Glomerular visceral epithelial cell (primary cell): Measurements from ENCODE around the gene PBOV1.

ENCODE experiments used
- DNase-seq: peaks from one replicate; pipeline ENCODE4 v3.0.0-alpha.2; 2016; ENCODE audit errors: extremely low spot score

The PBOV1 gene

DNA sequence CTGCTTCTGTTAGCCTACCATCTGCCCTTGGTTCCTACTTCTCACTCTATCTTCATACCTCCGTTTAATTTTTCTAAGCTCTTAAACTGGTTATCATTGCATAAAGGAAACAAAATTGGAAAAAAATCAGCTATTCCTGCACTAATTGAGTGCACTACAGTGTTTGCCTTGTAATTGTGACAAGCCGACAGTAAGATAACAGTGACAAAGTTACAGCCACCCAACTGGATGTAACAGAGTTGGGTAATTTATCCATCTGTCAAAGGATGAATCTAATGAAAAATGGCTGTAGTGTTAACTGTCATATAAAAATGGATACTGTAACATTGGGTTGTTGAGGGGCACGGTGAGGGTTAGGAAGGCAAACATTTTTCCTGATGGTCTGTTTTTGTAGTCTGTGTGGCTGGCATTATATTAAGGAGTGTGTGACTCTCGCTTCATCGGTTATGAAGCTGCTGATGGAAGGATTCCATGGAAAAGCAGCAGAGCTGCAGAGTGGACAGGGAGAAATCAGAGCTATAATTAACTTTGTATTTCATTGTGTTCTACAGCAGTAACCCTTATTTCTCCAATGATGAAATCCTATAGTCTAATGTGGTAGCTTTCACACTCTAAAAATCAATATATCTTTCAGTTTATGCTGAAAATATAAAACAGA is 12.7 kb downstream of the PBOV1 start:
- no peak for DNase-seq

DNA sequence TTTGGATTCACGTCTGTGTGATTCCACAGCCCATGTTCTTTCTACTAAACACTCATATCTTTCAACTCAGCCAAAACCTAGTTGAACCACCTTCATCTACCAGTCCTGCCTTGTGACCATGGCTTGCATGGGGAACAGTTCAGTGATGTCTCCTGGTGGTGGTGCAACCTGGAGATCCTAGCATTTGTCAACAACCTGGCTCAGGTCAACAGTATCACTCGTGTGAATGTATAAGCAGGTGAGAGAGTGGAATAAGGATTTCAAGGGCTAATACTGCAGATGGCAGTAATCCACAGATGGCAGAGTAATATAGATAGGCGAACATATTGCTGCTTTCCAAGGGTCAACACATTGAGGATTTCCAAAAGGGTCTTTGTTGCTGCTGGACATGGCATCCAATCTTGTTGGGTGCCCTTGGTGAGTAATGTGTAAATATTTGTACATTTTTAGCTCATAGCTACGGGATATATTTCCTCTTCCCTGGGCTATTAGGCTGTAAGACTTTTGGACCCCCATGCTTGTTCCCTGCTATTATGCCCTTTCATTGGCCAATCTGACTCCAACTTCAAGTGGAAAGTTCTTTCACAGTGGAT is 13.4 kb downstream of the PBOV1 start:
- no peak for DNase-seq

DNA sequence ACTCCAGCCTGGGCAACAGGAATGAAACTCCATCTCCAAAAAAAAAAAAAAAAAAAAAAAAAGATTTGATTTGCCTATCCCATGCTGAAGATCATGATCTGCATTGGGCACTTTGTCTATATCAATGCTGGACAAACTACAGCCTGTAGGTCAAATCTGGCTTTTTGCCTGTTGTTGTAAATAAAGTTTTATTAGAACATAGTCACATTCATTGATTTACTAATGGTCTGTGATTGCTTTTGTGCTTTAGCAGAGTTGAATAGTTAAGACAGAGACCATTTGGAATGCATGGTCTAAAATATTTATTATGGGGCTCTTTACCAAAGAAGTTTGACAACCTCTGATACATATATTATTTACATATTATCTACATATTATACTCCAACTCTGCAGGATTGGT is 14.0 kb downstream of the PBOV1 start:
- DNase-seq = no peak

DNA sequence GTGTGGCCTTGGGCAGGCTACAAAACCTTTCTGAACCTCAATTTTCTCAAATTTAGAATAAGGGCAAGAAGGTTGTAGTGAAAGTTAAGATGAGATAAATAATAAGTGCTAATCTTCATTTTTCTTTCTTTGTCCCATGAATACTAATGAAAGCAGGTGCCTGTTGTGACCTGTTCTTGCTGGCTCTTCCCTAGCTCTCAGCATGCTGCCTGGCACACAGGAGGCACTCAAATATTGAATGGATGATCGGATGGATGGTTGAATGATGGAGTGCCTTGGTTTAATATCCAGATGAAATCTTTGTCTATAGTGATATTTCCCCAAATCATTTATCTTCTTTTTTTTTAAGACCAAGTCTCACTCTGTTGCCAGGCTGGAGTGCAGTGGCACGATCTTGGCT is 15.0 kb downstream of the PBOV1 start:
- no peak for DNase-seq

DNA sequence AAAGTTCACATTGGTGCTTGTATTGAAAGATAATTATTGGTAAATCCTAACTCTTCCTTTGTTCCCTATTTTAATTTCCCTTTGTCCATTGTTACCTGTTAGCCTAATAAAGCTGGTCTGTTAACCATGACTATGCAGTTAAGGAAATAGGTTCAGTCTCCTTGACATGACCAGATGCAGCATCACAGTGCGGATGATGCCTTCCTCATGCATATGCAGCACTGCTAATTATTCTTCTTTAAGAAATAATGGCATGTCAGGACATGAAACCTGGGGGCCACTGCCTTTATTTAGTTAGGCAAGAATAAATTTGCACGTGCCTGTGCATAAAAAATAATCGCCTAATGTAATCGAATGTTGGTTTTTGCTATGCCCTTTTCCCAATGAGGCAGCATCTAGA is 16.5 kb downstream of the PBOV1 start:
- no peak for DNase-seq

DNA sequence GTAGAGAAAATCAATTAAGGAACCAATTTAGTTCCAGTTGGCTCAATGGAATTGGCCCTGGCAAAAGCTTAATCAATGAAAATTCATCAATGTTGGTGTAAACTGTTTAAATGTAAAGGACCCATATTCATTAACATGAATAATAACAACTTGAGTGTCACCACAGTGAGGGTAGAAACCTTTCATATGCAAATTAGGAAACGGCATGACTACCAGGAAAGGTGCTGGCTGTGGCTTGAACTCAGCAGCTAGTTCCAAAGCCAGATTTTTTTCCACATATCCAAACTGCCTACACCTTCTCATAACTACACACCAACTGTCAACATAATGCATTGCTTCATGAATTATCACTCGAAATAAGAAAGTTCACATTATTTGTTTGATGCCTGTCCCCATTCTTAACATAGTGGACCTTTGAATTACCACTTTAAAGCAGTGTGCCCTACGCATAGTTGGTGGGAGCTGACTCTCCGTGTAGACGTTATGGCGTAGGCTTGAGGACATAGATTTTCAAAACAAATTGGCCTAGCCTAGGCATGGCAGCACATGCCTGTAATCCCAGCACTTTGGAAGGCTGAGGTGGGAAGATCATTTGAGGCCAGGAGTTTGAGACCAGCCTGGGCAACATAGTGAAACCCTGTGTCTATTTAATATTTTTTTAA is 19.7 kb downstream of the PBOV1 start:
- no peak for DNase-seq

DNA sequence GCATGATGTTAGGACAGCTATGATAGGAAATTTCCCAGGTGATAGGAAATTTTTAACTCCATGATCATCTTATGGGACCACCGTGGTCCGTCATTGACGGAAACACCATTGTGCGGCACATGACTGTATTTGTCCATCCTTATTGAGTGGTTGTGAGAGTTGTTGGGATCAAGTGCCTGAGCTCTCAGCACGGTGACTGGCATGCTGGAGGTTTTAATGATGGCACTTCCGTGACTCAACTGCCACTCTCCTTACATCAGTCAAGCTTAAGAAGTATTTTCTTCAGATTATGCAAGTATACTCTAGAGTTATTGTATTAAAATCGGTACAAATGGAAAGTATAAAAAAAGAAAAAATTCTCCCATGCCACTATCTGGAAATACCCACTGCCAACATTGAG is 20.7 kb downstream of the PBOV1 start:
- no peak for DNase-seq

DNA sequence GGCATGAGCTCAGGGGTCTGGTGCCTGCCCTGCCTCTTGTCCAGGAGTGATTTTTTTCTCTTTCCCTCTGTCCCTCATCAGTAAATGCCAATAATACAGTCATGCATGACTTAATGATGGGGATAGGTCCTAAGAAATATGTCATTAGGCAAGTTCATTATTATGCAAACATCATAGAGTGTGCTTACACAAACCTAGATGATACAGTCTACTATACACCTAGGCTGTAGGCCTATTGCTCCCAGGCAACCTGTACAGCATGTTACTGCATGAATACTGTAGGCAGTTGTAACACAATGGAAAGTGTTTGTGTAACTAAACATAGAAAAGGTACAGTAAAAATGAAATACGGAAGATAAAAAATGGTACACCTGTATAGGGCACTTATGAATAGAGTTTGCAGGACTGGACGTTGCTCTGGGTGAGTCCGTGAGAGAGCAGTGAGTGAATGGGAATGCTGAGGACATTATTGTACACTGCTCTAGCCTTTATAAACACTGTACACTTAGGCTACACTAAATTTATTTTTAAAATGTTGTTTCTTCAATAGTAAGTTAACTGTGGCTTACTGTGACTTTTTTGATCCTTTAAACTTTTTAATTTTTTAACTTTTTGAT is 22.1 kb downstream of the PBOV1 start:
- DNase-seq = no peak

DNA sequence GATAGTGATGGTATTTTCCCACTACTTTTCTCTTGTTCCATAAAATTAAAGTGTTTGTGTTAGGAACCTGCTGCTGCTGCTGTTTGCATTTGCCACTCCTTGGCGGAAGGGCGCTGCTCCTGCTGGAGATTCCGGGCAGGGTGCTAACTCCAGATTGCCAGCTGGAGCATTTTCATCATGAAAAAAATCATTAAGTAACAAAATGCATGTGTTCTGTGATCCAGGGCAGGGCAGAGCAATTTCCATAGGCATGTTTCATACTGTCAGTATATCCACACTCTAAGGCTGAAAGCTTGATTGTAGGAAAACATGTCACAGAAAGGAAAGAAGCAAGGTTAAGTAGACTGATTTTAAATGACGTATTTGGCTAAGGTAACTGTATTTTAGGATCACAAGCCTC is 24.0 kb downstream of the PBOV1 start:
- no peak for DNase-seq

DNA sequence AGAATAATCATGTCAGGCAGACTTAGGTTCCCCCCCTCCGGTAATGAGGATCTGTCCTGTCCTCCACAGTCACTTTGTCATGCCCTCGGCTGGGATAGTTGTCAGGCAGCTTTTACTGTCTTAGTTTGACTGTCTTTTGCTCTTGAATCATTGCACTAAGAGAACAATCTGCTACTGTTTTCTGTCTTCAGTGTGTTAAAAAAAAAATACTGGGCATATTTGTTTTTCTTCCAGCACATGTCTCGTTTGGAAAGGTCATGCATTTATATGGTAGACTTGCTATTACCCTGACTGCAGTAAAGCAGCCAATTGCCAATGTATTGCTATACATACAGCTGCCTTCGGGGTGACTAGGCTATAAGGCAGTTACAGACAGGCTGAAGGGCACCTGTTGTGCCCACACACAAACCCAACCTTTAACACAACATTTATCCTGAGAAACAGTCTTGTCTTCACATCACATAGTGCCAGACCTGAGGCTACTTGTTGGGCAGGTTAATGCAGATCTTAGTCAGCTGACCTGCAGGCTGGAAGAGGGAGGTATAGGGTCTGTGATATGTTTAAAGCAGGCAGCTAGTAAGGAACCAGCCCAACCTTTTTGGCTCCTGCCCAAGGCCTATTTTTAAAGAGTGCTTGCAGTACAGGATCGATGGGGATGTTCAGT is 29.9 kb downstream of the PBOV1 start:
- no peak for DNase-seq

DNA sequence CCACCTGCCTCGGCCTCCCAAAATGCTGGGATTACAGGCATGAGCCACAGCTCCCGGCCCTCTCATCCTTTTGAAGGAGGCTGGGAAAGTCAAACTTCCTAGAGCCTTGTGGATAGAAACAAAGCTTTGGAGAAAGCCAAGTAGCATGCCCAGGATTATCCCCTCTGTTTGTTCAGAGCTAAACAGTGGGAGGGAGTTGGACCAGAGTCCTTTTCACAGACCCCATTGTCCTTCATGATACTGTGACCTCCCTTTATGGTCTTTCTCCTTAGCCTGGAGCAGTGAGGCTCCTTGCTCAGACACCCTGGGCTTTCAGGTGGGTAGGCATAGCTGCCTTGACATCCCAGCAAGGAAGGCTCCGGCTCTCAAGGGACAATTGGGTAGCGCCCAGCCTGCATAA is 31.1 kb downstream of the PBOV1 start:
- no peak for DNase-seq

DNA sequence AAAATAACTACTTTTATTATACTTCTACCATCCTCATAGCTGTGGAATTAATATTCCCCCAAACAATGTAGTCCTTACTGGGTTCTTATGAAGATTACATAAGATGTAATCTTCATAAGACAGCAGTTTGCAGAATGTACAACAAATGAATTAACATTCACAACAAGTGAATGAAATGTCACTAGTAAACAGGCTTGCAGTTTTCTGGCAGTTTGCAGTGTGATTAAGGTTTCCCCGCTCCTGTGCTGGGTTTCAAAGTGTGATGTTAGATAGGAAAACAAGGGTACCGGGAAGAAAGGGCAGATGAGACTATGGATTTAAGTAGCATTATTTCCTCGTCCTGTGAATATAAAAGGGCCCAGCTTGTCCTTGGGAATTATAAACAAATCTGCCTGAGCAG is 34.1 kb downstream of the PBOV1 start:
- no peak for DNase-seq

DNA sequence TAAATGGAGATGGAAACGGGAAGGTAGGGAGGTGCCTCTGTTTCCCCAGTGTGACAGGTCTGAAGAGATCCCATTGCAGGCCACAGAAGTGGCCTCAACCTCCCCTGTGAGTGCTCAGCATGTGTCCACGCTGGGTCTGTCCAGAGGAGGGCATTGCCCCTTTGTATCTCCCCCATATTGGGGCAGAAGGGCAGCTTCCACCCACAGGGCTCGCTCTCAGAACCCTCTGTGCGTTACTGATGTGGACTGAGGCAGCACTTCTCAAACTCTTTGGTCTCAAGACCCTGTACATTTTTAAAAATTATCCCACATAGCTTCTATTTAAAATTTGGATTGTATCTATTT is 34.5 kb downstream of the PBOV1 start:
- no peak for DNase-seq

DNA sequence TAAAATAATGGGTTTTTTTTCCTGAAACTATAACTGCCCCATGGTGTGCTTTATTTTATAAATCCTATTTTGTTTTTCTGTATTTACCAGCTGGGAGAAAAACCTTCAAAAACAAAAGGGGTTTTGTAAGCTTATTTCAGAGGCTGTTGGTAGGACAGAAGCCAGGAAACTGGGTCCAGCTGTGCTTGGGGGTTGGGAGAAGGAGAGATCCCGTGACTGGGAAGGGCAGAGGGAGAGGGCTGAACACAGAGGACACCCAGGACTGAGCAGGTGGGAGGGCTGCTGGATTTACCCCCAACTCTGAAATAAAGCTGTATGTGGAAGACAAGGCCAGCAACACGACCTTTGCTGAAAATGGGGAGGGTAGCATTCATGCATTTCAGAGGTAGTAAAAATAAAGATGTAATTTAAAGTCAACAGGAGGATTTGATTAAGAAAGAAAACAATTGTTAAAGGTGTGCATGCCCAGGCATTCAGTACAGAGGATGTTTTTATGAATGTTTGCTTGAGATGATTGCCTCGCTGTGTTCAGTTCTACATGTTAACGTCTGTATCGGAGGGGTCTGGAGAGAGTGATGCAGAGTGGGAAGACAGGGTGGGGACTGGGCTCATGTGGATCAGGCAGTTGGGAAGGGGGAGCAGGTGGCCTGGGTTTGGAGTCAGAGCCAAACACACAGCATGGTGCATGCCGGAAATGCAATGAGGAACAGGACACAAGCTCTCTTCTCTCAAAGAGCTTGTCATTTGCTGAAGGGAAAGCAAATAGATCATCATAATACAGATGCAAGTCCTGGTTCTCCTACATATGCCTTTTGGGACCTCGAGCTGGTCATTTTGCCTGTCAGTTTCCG is 35.1 kb downstream of the PBOV1 start:
- no peak for DNase-seq

DNA sequence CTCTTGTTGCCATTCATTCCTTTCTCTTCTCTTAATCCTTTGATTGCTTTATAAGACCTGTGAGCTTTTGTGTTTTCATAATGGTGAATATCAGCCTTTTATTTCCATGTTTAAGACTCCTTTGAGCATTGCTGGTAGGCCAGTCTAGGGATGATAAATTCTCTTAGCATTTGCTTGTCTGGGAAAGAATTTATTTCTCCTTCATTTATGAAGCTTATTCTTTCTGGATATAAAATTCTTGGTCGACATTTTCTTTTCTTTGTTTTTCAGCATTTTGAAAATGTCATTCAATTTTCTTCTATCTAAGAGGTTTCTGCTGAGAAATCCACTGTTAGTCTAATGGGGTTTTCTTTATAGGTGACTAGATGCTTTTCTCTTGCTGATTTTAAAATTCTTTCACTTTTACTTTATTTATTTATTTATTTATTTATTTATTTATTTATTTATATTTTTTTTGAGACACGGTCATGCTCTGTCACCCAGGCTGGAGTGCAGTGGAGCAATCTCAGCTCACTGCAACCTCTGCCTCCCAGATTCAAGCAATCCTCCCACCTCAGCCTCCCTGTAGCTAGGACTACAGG is 41.5 kb downstream of the PBOV1 start:
- DNase-seq = no peak

DNA sequence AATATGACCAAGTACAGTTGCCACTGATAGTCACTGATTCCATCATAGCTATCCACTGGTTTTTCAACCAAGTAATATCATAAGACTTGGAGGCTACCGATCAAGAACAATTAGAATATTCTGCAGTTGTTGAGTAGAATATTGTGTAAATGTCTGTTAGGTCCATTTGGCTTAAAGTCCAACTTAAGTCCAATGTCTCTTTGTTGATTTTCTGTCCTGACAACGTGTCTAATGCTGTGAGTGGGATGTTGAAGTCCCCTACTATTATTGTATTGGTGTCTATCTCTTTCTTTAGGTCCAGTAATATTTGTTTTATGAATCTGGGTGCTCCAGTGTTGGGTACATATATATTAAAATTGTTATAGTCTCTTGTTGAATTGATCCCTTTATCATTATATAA is 42.7 kb downstream of the PBOV1 start:
- no peak for DNase-seq
